NCI-H524 (cell line): Measurements from ENCODE around the gene CDH4.

ENCODE experiments used
- DNase-seq, 2 experiments: peaks; one replicate each; lab custom pipeline; 2025; lab: John Stamatoyannopoulos, UW

Gene CDH4

GRCh38 chr20:61328911-61329558 is 77.0 kb downstream of the CDH4 start:
- DNase-seq = no peak

GRCh38 chr20:61330441-61330840 is 78.4 kb downstream of the CDH4 start:
- DNase-seq = no peak

- no peak for DNase-seq
Observed at GRCh38 chr20:61331543-61331942, 79.5 kb downstream of the CDH4 start.

GRCh38 chr20:61332016-61332975 is 80.2 kb downstream of the CDH4 start:
- no peak for DNase-seq

- no peak for DNase-seq
Observed at GRCh38 chr20:61333484-61334108, 81.5 kb downstream of the CDH4 start.

GRCh38 chr20:61340157-61340556 is 88.1 kb downstream of the CDH4 start:
- DNase-seq = peak in 1 of 2 experiments; percentile 48

- DNase-seq = no peak
Observed at GRCh38 chr20:61341605-61342004, 89.5 kb downstream of the CDH4 start.

- no peak for DNase-seq
Observed at GRCh38 chr20:61343934-61344333, 91.9 kb downstream of the CDH4 start.

- no peak for DNase-seq
Observed at GRCh38 chr20:61345656-61346055, 93.6 kb downstream of the CDH4 start.

GRCh38 chr20:61346996-61347395 is 94.9 kb downstream of the CDH4 start:
- no peak for DNase-seq

- no peak for DNase-seq
Observed at GRCh38 chr20:61347443-61347842, 95.4 kb downstream of the CDH4 start.

GRCh38 chr20:61349447-61350165 is 97.5 kb downstream of the CDH4 start:
- no peak for DNase-seq

GRCh38 chr20:61350500-61351250 is 98.6 kb downstream of the CDH4 start:
- DNase-seq = no peak

GRCh38 chr20:61352346-61353260 is 100.5 kb downstream of the CDH4 start:
- no peak for DNase-seq

GRCh38 chr20:61353261-61354000 is 101.4 kb downstream of the CDH4 start:
- DNase-seq = no peak

GRCh38 chr20:61354001-61354390 is 101.9 kb downstream of the CDH4 start:
- no peak for DNase-seq

- DNase-seq = no peak
Observed at GRCh38 chr20:61354501-61354900, 102.4 kb downstream of the CDH4 start.

- DNase-seq = no peak
Observed at GRCh38 chr20:61354901-61355495, 102.9 kb downstream of the CDH4 start.

GRCh38 chr20:61355585-61355984 is 103.5 kb downstream of the CDH4 start:
- no peak for DNase-seq
